ENCODE results near the gene INPP4A. TPM values are rescaled to one million over a fixed set of nuclear protein-coding genes. Genes with fewer than 3 reads are reported as not detected.

Gene INPP4A
- total RNA-seq, 4 donors from 2014 or later: 7.4 to 17.9 (median 9.4) TPM

- intact Hi-C loops (cut with DNase I): no loop called here
- H3K4me1 ChIP-seq: peaks cover 4 to 16% (median 7%) of the 10 kb centered on the region in 3 donors
- H3K9me3 ChIP-seq: no peaks in the 10 kb centered on the region
- H3K36me3 ChIP-seq: peaks cover 0 to 89% (median 0%) of the 10 kb centered on the region in 3 donors
- H3K27ac ChIP-seq: no peak overlapping the region
- H3K27me3 ChIP-seq: no peaks in the 10 kb centered on the region
- no peak overlapping the region for H3K4me3 ChIP-seq
- TF ChIP-seq CTCF (IDR thresholded peaks at IDR 0.05) (no peak), POLR2A (IDR thresholded peaks at IDR 0.05) (no peak)
- WGBS, 2 donors: 87 to 88% methylated on average over 5 of the region's 5 CpGs
- no peak for DNase-seq
Measured at GRCh38 chr2:98615481-98615880, 170.8 kb downstream of the INPP4A start.

- Histone ChIP-seq H3K36me3 (peaks cover 0 to 86% (median 4%) of the 10 kb centered on the region in 3 donors), H3K27ac (no peak overlapping the region), H3K27me3 (no peaks in the 10 kb centered on the region), H3K4me3 (no peak overlapping the region), H3K9me3 (no peaks in the 10 kb centered on the region), H3K4me1 (no peaks in the 10 kb centered on the region)
- DNase-seq: no peak
- WGBS, 2 donors: 58 to 70% methylated on average over 5 of the region's 5 CpGs
- intact Hi-C loops (cut with DNase I): no loop called here
- TF ChIP-seq POLR2A (IDR thresholded peaks at IDR 0.05): no peak
Measured at GRCh38 chr2:98617149-98617548, 172.5 kb downstream of the INPP4A start.

- Histone ChIP-seq H3K4me3 (no peak overlapping the region), H3K9me3 (no peaks in the 10 kb centered on the region), H3K4me1 (no peaks in the 10 kb centered on the region), H3K36me3 (peaks cover 0 to 29% (median 4%) of the 10 kb centered on the region in 3 donors), H3K27ac (no peak overlapping the region), H3K27me3 (no peaks in the 10 kb centered on the region)
- TF ChIP-seq POLR2A (IDR thresholded peaks at IDR 0.05) (no peak), CTCF (IDR thresholded peaks at IDR 0.05) (no peak)
- intact Hi-C loops (cut with DNase I): no loop called here
- no peak for DNase-seq
- WGBS, 2 donors: 20 to 82% methylated on average over 1 to 5 of the region's 5 CpGs
Measured at GRCh38 chr2:98623657-98624056, 179.0 kb downstream of the INPP4A start.

GRCh38 chr2:98632351-98632750 lies 187.7 kb downstream of the INPP4A start:
- intact Hi-C loops (cut with DNase I): no loop called here
- Histone ChIP-seq H3K4me3 (no peak overlapping the region), H3K9me3 (no peaks in the 10 kb centered on the region), H3K36me3 (peaks cover 0 to 54% (median 5%) of the 10 kb centered on the region in 3 donors), H3K4me1 (no peaks in the 10 kb centered on the region), H3K27ac (no peak overlapping the region), H3K27me3 (no peaks in the 10 kb centered on the region)
- DNase-seq: no peak
- no peak for TF ChIP-seq POLR2A (IDR thresholded peaks at IDR 0.05)
- TF ChIP-seq CTCF (IDR thresholded peaks at IDR 0.05): no peak
- 79 to 86% methylated on average over 3 of the region's 3 CpGs for WGBS, 2 donors

- WGBS, 2 donors: 70 to 78% methylated on average over 8 to 9 of the region's 9 CpGs
Measured at GRCh38 chr2:98634406-98635092, 189.9 kb downstream of the INPP4A start.

More at GRCh38 chr2:98634406-98635092, 189.9 kb downstream of the INPP4A start:
- no peak for DNase-seq
- H3K27ac ChIP-seq: no peak overlapping the region
- H3K36me3 ChIP-seq: peaks cover 0 to 58% (median 5%) of the 10 kb centered on the region in 3 donors
- no peak overlapping the region for H3K4me3 ChIP-seq
- no peaks in the 10 kb centered on the region for H3K4me1 ChIP-seq
- H3K27me3 ChIP-seq: no peaks in the 10 kb centered on the region
- intact Hi-C loops (cut with DNase I): no loop called here
- no peaks in the 10 kb centered on the region for H3K9me3 ChIP-seq
- TF ChIP-seq CTCF (IDR thresholded peaks at IDR 0.05) (peak in 1 of 6 experiments; percentile 21), POLR2A (IDR thresholded peaks at IDR 0.05) (no peak)

Measured in esophagus squamous epithelium (tissue), 5 donors.